Endodermal cell (in vitro differentiated cells): ENCODE results near the gene FAM217A. TPM values are rescaled to one million over a fixed set of nuclear protein-coding genes. Genes with fewer than 3 reads are reported as not detected.

Experiments used
- DNase-seq: peaks from one replicate; pipeline ENCODE4 v3.0.0-alpha.2; 2017
- H3K27ac ChIP-seq: 2 replicates; pipeline ENCODE4 v1.5.1; 2013; ENCODE audit warnings: mild to moderate bottlenecking, low read depth, low read length, moderate library complexity
- H3K27me3 ChIP-seq: 2 replicates; pipeline ENCODE4 v1.6.1; 2013; ENCODE audit warnings: mild to moderate bottlenecking, low read length, moderate library complexity; ENCODE audit not compliant: insufficient read depth, control insufficient read depth, poor library complexity, severe bottlenecking
- H3K36me3 ChIP-seq: 2 replicates; pipeline ENCODE4 v1.7.0; 2013; ENCODE audit warnings: mild to moderate bottlenecking, low read length, moderate library complexity; ENCODE audit not compliant: control insufficient read depth, insufficient read depth
- H3K4me1 ChIP-seq: one replicate; pipeline ENCODE4 v1.7.0; 2013; ENCODE audit warnings: low read length; ENCODE audit not compliant: control insufficient read depth, insufficient read depth
- H3K4me3 ChIP-seq: 2 replicates; pipeline ENCODE4 v1.5.1; 2013; ENCODE audit warnings: mild to moderate bottlenecking, low read length, moderate library complexity
- H3K9ac ChIP-seq: 2 replicates; pipeline ENCODE4 v1.6.1; 2013; ENCODE audit warnings: mild to moderate bottlenecking, low read length, moderate library complexity; ENCODE audit not compliant: poor library complexity, severe bottlenecking; ENCODE audit errors: extremely low read depth
- H3K9me3 ChIP-seq: 2 replicates; pipeline ENCODE4 v1.6.1; 2013; ENCODE audit warnings: mild to moderate bottlenecking, low read length, moderate library complexity; ENCODE audit not compliant: control insufficient read depth
- H3K27ac Mint-ChIP-seq: 2 replicates; pipeline ENCODE4 v1.8.0; 2020; ENCODE audit warnings: mixed read lengths
- H3K27me3 Mint-ChIP-seq: 2 replicates; pipeline ENCODE4 v1.8.0; 2021; ENCODE audit warnings: mild to moderate bottlenecking, mixed read lengths; ENCODE audit not compliant: insufficient read depth
- H3K36me3 Mint-ChIP-seq: 2 replicates; pipeline ENCODE4 v1.8.0; 2020; ENCODE audit warnings: low read depth, mixed read lengths
- H3K4me1 Mint-ChIP-seq: 2 replicates; pipeline ENCODE4 v1.8.0; 2020; ENCODE audit warnings: mixed read lengths
- H3K4me3 Mint-ChIP-seq: 2 replicates; pipeline ENCODE4 v1.8.0; 2020; ENCODE audit warnings: mild to moderate bottlenecking, moderate library complexity, mixed read lengths
- H3K9me3 Mint-ChIP-seq: 2 replicates; pipeline ENCODE4 v1.8.0; 2020; ENCODE audit warnings: mild to moderate bottlenecking, mixed read lengths
- WGBS, 2 experiments: methylation state at CpG; one replicate each; pipeline versions ENCODE4 v1.1.5 to v1.1.7; 2013; ENCODE audit warnings: missing lambda C conversion rate in 2 of 2, mixed read lengths in 1 of 2; ENCODE audit not compliant: insufficient coverage in 1 of 2, insufficient read length in 1 of 2; 5-methylcytosine and 5-hydroxymethylcytosine counted together
- long read RNA-seq, 4 experiments: library from polyadenylated mRNA in 2 of 4; library from RNA in 1 of 4; library from capped mRNA in 1 of 4; stranded (forward) in 3 of 4; unstranded in 1 of 4; transcript quantifications; one replicate each; pipeline ENCODE4 v2.0.0, GENCODE V29; 2020 to 2021; ENCODE audit warnings: inconsistent platforms in 1 of 4
- polyA plus RNA-seq, 2 experiments: library from polyadenylated mRNA; stranded (reverse); fragments of 50-300 nt; gene quantifications; one replicate each; pipeline ENCODE4 v1.2.3, GENCODE V29; 2013
- total RNA-seq, 2 donors: library from RNA; stranded (reverse); fragmentation: NEBNext Ultra II Directional in 1 of 2; extraction: Animal tissue kit (Norgen Biotek cat#: 25700) in 1 of 2; gene quantifications; 2 replicates in 1 of 2; 3 replicates in 1 of 2; pipeline ENCODE4 v1.2.1, GENCODE V29; 2021
- TF ChIP-seq, protein P1 (sequence below): fragments of 200-600 bp; sonication (generic); conservative IDR thresholded peaks from 2 replicates; pipeline ENCODE4 v1.5.0; 2021; ENCODE audit warnings: antibody characterized with exemption, mild to moderate bottlenecking

FAM217A gene, protein sequence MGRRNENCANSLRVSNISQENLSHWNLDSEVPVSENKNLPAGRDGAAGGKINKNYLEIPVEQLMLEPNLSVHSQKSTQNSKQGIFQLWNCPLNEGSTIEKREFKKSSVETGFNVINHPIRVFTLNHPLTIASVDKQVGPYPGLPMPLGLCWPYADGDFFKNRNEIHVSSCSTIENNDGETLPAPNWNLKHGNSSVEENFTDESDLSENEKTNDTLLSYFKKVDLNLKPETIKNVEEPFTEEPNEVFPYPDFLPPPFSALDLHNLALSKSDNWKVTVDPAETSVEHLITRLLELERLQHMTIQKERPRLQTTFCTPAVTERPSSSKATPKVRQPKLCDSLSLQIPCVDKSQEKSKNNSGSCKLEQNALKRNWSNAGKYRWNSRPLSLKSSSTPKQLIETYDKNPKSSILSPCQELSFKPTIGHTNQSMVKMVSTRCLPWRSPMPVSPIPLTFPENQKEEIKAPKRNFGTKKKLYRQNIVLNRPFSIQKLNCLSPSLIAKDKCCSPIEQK
- not detected for total RNA-seq
- not detected for polyA plus RNA-seq (2013, experiment 1 of 2)
- polyA plus RNA-seq (2013, experiment 2 of 2), result not detected
- long read RNA-seq, experiment 1, result 0 reads
- long read RNA-seq, experiment 2, result 0 reads
- long read RNA-seq, experiment 3, result 0 reads
- long read RNA-seq, experiment 4, result 0 reads

DNA sequence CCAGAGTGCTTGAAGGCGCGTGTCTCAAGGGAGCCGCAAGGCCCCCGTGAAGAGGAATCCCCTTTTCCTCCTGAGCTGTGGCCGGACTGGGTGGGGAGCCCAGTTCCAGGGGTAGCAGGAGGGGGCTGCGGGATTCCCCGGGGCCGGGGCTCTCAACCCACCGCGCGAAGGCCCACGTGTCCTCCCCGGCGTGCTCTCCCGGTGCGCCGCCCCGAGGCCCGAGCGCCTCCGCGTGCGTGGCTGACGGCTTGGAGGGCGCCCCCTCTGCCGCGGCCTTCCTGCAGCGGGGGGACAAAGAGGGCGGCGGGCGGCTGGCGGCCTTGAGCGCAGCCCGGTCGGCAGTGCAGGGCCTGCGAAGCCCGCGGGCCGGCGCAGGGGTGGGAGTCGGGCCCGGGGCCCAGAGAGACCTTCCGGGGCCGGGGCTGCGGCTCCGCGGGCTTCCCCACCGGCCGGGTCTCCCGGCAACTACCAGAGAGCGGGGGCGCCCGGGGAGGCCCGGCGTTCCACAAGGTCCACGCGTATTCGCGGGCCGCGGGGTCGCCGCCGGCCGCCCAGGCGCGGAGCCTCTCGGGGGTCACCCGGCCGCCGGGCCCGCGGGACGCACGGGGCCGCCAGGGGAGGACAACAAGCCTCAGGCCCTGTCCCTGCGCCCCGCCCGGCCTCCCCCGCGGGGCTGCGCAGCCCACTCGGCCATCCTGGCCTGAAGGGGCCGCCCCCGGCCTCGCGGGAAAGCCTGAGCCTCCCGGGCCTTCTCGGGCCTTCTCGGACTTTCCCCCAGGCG, at the start of gene FAM217A:
TSS of gene FAM217A (minus strand) at position 447 of the 781 bp plus-strand sequence. CDS start 1,723 bp downstream, outside the sequence.
- H3K9me3 ChIP-seq, result no peaks in the 10 kb centered on the region
- H3K36me3 ChIP-seq, result no peaks in the 10 kb centered on the region
- DNase-seq, result peak; percentile 70
- TF ChIP-seq, protein P1, sequence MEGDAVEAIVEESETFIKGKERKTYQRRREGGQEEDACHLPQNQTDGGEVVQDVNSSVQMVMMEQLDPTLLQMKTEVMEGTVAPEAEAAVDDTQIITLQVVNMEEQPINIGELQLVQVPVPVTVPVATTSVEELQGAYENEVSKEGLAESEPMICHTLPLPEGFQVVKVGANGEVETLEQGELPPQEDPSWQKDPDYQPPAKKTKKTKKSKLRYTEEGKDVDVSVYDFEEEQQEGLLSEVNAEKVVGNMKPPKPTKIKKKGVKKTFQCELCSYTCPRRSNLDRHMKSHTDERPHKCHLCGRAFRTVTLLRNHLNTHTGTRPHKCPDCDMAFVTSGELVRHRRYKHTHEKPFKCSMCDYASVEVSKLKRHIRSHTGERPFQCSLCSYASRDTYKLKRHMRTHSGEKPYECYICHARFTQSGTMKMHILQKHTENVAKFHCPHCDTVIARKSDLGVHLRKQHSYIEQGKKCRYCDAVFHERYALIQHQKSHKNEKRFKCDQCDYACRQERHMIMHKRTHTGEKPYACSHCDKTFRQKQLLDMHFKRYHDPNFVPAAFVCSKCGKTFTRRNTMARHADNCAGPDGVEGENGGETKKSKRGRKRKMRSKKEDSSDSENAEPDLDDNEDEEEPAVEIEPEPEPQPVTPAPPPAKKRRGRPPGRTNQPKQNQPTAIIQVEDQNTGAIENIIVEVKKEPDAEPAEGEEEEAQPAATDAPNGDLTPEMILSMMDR, result no peak
- Mint-ChIP-seq H3K27me3 (peaks cover 4% of the 10 kb centered on the region), H3K27ac (no peak within 1 kb of the TSS), H3K36me3 (no peaks in the 10 kb centered on the region), H3K4me3 (no peak within 1 kb of the TSS), H3K4me1 (peaks cover 16% of the 10 kb centered on the region), H3K9me3 (peaks cover 9% of the 10 kb centered on the region)
- H3K27ac ChIP-seq, result no peak within 1 kb of the TSS
- H3K4me1 ChIP-seq, result peaks cover 7% of the 10 kb centered on the region
- WGBS, 2 experiments, result 96 to 98% methylated on average over 37 to 91 of the region's 91 CpGs
- no peaks in the 10 kb centered on the region for H3K27me3 ChIP-seq
- no peak within 1 kb of the TSS for H3K9ac ChIP-seq
- H3K4me3 ChIP-seq, result no peak within 1 kb of the TSS

DNA sequence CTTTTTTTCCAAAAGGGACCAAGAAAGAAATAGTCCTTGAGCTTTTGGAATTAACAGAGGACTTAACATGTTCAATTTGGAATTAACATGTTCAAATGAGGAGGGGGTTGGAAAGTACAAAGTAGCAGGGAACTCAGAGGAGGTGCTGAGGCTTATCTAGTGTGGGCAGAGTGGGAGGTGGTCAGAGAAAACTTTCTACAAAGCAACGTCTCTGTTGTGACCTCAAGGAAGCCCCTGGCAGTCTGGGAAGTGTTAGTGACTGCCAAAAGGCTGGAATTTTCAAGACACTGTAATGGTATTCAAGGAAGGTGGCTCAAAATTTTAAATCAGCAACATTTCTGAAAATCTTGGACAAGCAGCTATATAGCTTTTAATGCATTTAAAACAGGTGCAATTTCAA, 49.1 kb upstream of the FAM217A start:
- H3K4me1 ChIP-seq, result peaks cover 16% of the 10 kb centered on the region
- H3K4me3 ChIP-seq, result no peak overlapping the region
- no peak for DNase-seq
- H3K27me3 Mint-ChIP-seq, result peaks cover 4% of the 10 kb centered on the region
- WGBS, 2 experiments, result 67 to 78% methylated on average over 1 of the region's 1 CpG
- peaks cover 19% of the 10 kb centered on the region for H3K4me1 Mint-ChIP-seq
- peaks cover 38% of the 10 kb centered on the region for H3K36me3 ChIP-seq
- TF ChIP-seq, protein P1, result no peak
- no peaks in the 10 kb centered on the region for H3K27me3 ChIP-seq
- peaks cover 27% of the 10 kb centered on the region for H3K9me3 Mint-ChIP-seq
- peaks cover 58% of the 10 kb centered on the region for H3K36me3 Mint-ChIP-seq
- H3K27ac ChIP-seq, result no peak overlapping the region
- no peak overlapping the region for H3K4me3 Mint-ChIP-seq
- no peak overlapping the region for H3K27ac Mint-ChIP-seq
- H3K9ac ChIP-seq, result no peak overlapping the region
- peaks cover 41% of the 10 kb centered on the region for H3K9me3 ChIP-seq
